Measurements from ENCODE around the gene APBA1.

APBA1 gene

DNA sequence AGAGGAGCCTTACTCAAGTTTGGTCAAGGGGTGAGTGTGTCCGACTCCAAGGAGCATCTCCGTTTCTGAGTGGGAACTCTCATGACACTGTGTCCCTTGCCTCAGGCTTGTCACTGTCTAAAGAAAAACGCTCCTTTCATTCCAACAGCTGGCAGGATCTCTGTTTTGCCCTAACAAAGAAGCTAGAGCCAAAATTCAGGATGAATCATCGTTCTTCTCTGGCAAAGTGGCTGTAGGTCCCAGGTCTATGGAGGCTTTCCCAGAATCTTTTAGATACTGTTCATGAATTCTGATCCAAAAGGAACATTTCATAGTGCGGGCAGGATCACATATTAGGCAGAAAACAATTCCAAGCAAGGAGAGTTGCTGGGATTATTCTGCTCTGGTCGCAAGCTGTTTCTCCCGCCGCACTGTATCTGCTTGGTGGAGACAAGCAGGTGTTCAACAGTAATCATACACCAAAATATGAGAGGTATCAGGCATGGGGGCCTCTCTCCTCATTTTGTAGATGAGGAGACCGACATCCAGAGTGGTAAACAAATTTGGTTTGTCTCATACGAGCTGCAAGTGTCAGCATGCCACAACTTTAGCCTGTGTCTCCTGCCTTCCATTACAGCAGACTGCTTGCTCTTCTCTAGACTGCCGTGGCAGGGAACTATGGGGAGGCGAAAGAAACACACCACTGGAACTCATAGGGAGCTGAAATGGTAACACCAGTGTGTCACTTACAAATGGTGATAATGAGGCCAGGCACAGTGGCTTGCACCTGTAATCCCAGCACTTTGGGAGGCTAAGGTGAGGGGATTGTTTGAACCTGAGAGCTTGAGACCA is 274.6 kb downstream of the APBA1 start:
- DNase-seq (ENCODE audit: low spot score): no peak

DNA sequence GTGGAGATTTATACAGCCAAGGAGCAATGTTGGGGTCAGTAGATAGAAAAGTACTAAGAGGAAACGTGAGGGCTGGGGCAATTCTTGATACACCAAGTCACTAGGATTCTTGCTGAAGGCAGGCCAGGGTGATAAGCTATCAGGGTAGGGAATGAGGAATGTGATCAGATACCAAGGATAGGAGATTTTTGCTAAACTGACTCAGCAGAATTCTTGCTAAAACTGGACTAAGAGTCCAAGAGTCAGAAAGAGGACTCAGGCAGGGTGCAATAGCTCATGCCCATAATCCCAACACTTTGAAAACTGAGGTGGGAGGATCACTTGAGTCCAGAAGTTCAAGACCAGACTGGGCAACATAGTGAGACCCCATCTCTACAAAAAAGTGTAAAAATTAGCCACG is 275.4 kb downstream of the APBA1 start:
- DNase-seq (ENCODE audit: low spot score): no peak

DNA sequence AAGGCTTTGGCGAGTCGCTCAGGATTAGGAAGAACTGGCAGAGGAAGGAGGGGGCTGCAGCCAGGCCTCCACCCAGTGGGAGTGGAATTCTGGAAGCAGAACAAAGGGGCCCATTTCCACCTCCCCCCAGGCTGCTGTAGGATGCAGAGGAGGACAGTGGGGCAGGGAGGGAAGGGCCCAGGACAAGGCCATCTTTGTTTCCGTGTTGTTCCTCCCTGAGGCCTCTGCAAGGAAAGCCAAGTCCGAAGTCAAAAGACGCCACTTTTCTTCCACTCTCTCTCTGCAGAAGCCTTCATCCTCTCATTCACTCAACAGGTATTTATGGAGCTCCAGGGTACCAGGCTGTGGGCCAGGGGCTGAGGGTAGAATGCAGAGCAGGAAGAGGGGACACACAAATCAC is 276.5 kb downstream of the APBA1 start:
- DNase-seq (ENCODE audit: low spot score): no peak

DNA sequence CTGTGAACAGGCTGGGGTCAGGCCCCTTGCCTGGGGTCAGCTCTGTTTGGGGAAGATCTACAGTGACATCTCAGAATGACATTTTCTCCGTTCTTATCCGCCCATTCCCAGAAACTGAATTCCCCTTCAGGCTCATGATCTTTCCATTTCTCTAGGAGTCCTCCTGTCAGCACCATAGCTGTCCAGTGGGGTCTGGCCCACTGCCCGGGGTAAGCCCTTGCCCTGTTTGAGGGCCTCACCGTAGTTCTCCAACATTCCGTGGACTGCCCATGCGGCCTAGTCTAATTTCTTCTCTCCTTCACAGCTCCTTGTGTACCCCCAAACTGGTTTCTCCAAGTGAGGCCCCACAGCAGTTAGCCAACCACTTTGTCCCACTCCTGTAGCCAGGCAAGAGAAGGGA is 278.7 kb downstream of the APBA1 start:
- DNase-seq (ENCODE audit: low spot score): no peak

DNA sequence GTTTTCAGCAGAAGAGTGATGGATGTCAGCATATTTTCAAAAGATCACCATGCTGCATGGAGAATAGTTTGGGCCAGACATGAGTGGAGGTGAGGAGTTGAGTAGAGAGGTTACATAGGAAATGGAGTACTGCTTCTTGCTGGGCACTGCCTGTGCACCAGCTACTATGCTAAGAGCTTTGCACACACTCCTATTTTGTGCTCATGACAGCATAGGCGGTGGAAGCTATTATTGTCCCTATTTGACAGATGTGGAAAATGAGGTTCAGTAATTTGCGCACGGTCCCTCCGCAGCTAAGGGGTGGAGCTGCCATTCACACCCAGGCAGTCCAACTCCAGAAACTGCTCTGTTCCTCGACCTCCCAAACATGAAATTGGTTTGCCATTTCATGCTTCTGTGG is 279.3 kb downstream of the APBA1 start:
- DNase-seq (ENCODE audit: low spot score): no peak

DNA sequence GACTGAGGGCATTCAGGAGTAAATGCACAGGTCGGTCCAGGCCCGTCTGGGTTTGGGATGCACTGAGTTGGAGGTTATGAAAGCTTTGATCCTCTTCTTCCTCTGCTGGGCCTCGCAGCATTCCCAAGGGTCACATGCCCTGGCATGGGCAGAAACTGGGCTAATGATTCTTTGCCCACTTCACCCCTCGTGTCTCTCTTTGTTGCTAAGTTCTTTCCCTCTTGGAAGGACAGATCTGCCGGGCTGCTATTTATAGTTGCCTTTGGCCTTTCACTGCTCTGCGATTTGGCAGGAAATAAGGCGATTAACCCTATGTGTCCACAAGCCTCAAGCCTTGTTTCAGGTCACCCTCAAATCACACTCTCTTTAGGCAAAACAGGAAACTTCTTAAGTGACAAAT is 280.2 kb downstream of the APBA1 start:
- DNase-seq (ENCODE audit: low spot score): no peak

DNA sequence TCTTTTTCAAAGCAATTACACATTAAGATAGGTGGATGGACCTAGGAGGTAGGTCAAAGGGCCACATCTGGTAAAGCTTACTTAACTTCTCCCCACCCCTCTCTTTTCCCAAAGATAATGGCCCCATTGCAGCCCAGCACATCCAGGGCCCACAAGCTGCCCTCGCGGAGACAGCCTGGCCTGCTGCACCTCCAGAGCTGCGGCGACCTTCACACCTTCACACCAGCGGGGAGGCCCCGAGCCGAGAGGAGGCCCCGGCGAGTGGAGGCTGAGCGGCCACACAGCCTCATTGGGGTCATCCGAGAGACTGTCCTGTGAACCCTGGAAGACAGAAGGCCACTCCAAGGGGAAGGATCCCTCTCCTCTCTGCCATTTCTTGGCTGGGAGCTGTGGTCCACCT is 280.7 kb downstream of the APBA1 start:
- DNase-seq (ENCODE audit: low spot score): no peak

DNA sequence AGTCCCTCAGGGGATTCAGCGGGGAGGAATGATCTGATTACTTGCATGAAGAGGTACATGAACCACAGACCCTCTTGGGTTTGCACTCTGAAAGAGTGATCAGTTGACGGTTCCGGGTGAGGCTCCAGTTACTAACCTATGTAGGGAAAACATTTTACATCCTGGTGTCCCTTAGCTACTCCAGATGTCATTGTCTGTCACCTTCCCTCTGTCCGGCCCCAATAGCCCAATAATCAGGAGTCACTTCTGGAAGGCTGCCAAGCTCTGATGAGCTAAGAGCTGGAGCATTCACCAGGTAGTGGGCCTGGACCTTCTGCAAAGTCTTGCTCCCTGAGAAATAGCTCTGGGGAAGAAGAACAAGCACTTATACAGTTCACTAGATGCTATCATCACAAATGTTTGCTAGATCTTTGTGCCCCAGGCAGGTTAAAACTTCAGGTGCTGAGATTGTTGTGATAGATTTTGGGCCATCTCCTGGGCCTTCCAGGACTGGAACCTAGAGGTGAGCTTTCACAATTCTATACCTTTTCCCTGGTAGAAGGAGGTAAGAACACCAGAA is 282.7 kb downstream of the APBA1 start:
- DNase-seq (ENCODE audit: low spot score): no peak

DNA sequence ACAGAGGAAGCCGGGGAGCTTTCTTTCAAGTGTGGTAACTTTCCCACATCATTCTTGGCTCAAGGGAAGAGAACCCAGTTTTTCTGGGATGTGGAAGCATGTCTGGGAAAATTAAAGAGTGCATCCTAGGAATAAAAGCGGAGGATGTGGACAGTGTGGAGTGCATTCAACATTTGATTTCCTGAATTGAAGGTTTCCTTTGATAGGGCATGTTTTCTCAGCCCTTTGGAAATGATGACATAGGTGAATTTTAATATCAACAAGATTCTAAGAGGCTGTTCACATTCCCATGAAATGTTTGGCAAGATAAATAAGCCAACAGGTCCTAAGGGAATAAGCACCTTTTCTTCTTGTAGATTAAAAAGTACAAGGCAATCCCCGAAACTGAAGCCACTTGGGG is 283.6 kb downstream of the APBA1 start:
- no peak for DNase-seq (ENCODE audit: low spot score)

DNA sequence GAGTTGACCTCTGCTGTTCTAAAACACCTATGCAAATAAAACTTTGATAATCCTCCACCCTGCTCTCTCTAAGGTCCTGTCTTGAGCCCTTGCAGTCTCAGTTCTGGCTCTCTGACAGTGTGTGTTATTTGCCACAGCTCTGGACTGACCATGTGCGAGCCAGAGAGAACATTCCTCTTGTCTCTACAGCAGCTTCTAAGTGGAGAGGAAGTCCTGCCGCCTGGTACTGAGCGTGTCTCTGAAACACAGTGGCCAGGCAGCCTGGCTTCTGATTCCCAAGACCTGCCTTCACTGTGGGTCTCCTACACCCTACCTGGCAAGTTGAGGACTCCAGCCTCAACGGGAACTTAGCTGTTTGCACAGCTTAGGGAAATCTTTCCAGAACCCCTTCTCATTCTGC is 285.5 kb downstream of the APBA1 start:
- no peak for DNase-seq (ENCODE audit: low spot score)

DNA sequence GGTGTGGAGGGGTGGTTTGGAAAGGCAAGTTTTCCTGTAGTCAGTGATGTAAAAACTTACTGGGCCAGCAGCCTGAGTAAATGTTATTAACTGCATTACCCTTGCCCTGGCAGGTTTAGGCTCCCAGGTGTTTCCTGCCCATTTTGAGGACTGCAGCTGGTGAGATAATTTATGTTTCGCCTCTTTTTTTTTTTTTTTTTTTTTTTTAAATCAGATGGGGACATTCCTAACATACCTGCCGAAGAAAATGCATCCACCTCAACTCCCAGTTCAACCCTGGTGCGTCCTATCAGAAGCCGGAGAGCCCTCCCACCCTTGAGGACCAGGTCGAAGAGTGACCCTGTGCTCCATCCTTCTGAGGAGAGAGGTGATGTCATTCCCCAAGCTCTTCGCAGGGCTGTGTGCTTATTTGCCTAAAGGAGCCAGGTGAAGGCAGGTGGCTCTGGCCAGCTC is 286.6 kb downstream of the APBA1 start:
- DNase-seq (ENCODE audit: low spot score): no peak

DNA sequence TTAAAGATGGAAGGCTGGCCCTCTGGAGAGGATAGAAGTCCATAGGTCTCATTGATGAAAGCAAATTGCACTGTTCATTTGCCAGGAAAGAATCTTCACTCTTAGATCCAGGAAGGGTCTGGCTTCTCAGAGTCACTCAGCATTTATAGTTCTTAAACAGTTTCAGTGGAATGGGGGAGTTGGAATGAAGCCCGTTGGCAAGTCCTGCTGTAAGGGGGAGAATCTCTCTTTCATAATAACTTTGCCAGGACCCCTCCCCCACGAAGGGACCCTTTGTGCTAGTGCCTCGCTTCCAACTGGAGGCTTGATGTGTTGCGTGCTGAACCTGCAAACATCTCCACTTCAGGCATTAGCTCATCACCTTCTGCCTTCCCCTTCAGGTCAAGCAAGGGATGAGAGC is 290.0 kb downstream of the APBA1 start:
- no peak for DNase-seq (ENCODE audit: low spot score)

DNA sequence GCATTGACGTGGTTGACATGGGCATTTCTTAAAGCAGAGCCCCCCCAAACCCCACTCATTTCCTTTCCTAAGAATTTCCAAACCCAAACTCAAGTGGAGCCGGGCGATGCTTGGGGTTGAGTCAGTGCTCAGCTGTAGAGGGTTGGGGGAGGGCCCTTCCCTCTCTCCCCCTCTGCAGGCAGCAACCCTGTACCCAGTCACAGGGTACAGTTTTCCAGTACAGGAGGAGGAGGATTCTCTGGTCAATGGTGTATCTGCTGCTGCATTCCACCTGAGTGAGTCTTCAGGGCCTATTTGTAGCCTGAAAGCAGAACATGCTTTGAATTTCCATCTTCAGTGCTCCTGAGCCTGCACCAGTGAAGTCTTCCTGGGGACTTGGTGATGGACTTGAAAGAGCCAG is 291.4 kb downstream of the APBA1 start:
- no peak for DNase-seq (ENCODE audit: low spot score)

DNA sequence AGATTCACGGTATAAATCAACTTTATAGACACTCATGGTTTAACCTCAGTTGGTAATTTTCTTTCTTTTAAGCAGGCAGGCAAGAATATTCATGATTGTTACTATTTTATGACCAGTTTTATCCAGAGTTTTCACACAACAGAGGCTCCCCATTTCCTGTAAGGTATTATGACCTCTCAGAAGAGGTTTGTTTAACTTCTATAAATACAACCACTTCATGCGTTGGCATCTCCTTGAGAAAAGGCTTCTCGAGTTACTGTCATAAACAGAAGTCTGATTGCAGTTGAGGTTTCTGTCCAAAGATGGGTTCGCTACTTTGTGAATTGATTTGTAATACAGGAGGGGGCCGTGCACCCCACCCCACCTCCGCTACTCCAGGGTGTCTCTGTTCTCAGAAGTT is 291.9 kb downstream of the APBA1 start:
- DNase-seq (ENCODE audit: low spot score): no peak

DNA sequence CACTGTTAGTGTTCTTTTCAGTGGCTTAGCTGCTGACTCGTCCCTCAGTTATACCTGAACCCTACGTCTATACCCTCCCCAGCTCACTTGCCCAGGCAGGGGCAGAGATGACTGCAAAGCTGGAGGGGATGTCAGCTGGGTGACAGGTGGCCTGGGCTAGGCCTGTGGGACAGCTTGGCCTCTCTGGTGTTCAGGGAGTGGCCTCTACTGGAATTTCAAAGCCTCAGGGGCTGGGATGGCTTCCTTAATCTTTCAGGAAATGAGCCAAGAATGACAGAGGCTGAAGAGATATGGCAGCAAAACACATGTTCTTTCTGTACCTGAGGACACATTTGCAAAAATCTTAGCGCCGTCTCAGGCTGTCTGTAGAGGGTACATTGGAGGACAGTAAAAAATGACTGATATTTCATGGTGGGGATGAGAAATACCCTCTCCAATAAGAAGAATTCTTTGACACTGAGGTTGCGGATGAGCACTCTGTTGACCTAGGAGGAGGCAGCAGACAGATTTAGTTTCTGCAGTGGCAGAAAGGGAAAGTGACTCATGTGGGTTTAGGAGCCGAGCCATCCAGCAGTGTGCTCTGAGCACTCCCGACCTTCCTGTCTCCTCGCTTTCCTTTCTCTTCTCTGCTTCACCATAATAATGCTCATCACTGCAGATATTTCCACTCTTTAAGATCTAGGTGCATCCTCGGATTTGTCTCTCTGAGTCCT is 292.7 kb downstream of the APBA1 start:
- DNase-seq (ENCODE audit: low spot score): no peak

DNA sequence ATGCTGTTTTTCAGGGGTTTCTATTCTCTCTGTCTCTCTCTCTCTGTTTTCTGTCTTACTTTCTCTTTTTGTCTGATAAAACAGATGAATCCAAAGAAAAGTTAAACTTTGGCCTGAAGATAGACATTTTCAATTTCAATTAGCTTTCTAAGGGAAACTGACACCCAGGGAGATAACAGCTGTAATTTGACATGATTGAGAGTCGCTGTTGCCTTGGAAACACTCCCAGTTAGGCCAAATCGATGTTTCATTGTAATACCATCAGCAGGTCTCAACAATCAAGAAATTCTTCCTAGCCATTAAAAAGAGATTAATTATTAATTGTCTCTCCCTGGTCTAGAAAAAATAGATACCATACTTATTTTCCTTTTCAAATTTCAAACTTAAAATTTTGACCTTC is 294.2 kb downstream of the APBA1 start:
- no peak for DNase-seq (ENCODE audit: low spot score)

Measured in CD4-positive, alpha-beta T cell treated with Interleukin-6 at 100 ng/mL for 8 hours (primary cell).